GM20431 (cell line): ENCODE data around the gene PEX14.

Source experiments
- in situ Hi-C: fragments of 300-500 bp; cut with MseI, MboI; formaldehyde crosslinking; loops from one replicate; pipeline ENCODE4 v1.15.0; 2020; ENCODE audit warnings: low sequenced_read_pairs; ENCODE audit not compliant: unreplicated experiment

Gene PEX14

DNA sequence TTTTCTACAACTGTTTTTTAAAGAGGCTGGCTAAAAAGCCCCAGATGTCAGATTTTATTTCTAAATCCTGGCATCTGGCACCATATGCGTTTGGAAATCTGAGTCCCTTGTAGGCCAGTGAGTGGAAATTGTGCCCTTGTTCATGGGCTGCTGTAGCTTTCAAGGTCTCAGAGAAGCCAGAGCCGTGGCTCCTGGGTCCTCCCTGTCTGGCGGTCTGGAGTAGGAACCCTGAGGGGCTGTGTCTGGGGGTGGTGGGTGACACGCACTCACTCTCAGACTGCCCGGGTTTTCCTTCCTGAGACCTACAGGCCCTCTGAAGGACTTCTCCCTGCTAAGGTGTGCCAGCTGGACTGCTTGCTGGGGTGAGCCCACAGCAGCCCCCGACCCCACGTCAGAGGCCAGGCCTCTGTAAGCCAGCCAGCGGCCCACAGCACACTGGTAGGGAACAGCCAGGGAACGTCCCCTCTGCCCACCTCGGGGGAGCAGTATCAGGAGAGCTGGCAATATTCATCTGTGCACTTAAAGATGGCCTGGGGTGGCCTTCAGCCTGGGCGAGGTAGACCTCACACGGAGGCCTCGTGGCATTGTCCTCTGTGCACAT lies 151.5 kb downstream of the PEX14 start:
- in situ Hi-C loops, result no loop called here

DNA sequence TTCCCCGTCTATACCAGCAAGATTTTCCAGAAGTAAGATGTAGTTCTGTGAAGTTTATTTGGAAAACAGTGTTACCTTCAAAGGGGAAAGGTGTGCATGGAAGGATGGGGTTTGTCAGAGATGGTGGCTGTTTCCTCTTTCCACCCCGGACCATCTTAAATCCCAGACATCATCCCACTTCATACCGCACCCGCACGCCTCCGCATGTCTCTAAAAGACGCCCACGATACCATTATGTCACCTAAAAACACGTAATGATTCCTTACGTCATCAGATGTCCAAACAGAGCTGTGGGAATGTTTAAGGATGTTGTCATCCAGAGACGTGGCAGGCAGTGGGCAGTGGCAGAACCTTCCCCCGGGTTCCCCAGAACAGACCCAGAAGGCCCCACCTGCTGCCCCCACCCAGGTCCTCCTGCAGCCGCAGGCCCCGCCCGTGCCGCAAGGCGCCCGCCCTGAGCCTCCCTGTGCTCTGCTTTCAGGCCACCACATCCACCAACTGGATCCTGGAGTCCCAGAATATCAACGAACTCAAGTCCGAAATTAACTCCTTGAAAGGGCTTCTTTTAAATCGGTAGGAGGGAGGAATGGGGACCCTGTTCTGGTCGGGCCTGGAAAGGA lies 152.2 kb downstream of the PEX14 start:
- in situ Hi-C loops, result no loop called here

GRCh38 chr1:10628685-10629084 lies 153.9 kb downstream of the PEX14 start:
- in situ Hi-C loops, result no loop called here

DNA sequence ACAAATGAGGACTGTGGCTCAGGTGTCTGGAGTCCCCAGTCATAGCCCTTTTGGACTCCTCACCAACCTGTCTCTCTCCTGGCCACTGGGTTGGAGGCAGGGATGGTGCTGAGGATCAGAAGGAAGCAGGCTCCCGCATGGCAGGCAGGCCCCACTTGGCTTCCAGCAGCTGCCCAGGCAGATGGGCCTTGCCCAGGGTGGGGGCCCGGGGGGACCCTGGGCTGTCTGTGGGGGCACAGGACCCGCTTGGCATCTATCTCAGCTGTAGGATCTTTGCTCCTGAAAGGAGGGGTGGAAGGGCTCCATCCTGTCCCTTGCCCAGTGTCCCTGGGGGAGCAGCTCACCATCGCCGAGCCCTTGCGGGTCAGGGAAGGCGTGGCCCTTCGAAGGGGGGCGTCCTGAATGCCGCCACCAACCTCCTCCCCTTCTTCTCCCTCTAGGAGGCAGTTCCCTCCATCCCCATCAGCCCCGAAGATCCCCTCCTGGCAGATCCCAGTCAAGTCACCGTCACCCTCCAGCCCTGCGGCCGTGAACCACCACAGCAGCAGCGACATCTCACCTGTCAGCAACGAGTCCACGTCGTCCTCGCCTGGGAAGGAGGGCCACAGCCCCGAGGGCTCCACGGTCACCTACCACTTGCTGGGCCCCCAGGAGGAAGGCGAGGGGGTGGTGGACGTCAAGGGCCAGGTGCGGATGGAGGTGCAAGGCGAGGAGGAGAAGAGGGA lies 154.5 kb downstream of the PEX14 start:
- in situ Hi-C loops, result no loop called here

DNA sequence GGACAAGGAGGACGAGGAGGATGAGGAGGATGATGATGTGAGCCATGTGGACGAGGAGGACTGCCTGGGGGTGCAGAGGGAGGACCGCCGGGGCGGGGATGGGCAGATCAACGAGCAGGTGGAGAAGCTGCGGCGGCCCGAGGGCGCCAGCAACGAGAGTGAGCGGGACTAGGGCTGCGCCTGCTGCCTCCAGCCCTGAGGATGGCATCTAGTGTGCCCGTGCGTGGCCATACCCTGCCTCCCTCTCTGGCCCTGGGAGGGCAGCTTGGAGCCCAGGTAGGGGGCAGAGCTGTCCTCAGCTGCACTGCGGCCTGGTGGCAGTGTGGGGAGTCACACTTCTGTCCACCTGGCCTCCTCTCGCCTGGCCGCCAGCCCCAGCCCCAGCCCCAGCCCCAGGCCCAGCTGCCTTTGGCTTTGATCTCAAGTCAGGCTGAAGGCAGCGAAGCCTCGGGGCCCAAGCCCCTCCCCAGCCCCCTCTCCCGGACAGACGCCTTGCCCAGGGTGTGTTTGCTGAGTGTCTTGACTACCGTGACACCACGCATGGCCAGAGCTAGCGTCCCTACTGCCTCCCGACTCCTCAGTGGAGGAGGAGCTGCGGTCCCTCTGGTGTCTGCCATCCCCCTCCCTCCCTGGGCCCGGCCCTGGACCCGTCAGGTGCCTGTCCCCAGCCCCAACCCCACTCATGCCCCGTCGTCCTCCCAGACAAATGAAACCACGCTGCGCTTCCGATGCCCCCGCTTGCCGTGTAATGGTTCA lies 155.2 kb downstream of the PEX14 start:
- in situ Hi-C loops, result no loop called here

GRCh38 chr1:10630661-10631120 lies 155.9 kb downstream of the PEX14 start:
- in situ Hi-C loops, result no loop called here

DNA sequence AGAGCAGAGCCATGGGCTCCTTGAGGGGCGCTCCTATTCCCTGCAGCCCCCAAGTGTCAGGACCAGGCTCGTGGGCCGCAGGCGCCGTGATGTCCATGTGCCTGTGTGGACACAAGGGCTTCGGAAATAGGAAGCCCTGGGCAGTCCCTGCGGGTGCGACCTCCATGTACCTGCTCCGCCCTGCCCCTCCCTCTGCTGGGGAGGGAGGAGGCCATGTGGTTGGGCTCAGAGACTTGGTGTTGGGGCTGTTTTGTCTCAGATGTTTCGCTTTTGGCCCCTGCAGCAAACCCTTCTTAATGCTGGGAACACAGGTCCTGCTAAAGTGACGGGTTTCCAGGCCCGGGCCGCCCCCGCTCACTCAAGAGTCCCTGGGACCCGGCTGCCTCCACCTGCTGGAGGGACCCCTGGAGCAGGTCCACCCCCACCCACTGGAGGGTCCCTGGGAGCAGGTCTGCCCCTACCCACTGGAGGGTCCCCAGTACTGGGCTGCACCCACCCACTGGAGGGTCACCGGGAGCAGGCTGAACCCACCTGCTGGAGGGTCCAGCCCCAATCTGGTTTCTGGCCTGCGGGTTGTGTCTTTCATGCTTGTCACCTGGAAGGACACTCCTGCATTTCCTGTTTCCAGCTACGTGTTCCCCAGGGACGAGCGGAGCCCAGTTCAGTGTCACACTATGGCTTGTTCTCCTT lies 156.5 kb downstream of the PEX14 start:
- in situ Hi-C loops, result no loop called here

DNA sequence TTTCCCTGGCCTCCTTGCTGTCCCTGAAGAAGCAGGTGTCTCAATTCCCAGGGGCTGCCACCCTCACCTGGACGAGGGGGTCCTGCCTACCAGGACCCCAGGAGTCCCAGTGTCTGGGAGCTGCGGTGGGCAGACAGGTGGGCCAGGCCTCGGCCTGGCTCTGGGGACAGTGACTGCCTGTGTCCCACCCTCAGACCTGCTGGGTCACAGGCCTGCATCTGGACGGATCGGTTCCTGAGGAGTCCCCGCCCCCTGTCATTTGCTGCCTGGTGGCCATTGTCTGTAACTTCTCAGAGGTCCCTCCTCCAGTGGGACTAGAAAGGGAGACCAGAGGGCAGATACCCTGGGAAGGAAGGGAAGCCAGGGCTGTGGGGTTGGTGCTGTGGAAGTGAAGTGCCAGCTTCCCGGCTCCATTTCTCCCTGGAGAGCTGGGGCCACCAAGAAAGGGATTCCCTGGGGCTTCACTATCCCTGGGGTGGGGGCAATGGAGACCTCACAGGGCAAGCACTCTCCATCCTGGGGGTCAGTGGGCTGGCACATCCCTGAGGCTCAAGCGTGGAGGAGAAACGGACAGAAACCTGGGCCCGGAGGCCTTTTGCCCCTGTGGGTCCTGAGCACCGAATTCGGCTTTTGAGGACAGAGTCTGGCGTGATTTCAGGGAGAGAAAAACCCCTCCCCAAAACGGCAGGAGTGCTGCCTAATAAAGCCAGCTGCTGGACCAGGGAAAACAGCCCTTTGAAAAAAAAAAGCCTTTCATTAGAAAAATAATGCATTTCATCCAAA lies 157.3 kb downstream of the PEX14 start:
- in situ Hi-C loops, result no loop called here

DNA sequence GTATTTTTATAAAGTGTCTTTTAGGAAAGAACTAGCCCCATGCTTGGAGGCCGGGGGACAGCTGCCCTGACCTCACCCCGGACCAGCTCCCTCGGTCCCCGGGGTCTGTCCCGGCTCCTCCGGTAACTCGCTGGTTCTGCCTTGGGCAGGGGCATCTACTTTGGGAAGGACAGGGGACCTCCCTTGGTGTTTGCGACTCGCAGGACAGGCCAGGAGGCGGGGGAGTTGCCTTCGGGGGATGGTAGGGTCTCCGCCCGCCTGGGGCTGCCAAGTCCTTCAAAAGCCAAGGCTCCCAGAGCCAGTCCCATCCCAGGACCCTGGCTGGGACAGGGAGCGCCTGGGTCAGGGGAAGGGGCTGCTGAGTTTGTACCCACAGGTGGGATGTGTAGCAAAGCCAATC lies 157.9 kb downstream of the PEX14 start:
- in situ Hi-C loops, result no loop called here

DNA sequence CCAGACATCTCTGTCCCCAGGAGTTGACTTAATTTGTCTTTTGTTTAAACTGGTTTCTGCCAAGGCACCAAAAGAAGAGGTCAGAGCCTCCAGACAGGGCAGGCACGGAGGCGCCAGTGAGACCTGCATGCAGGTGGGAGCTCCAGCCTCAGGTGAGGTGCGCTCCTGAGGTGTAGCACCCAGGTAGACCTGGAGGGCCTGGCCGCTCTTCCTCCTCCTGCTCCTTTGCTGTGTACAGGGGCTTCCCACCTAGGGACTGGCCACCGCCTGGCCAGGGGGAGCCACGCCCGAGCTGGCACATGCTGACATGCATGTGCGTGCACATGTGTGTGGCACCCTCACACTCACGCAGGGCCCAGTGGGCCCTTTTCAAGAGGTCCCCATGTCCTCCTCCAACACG lies 158.7 kb downstream of the PEX14 start:
- in situ Hi-C loops, result no loop called here

GRCh38 chr1:10634075-10634427 lies 159.3 kb downstream of the PEX14 start:
- in situ Hi-C loops, result no loop called here

- in situ Hi-C loops, result no loop called here
Observed at GRCh38 chr1:10634428-10635084, 159.8 kb downstream of the PEX14 start.

- in situ Hi-C loops, result no loop called here
Observed at GRCh38 chr1:10635085-10635896, 160.5 kb downstream of the PEX14 start.

- in situ Hi-C loops, result no loop called here
Observed at GRCh38 chr1:10635992-10636391, 161.2 kb downstream of the PEX14 start.

- in situ Hi-C loops, result no loop called here
Observed at GRCh38 chr1:10637400-10637799, 162.7 kb downstream of the PEX14 start.

DNA sequence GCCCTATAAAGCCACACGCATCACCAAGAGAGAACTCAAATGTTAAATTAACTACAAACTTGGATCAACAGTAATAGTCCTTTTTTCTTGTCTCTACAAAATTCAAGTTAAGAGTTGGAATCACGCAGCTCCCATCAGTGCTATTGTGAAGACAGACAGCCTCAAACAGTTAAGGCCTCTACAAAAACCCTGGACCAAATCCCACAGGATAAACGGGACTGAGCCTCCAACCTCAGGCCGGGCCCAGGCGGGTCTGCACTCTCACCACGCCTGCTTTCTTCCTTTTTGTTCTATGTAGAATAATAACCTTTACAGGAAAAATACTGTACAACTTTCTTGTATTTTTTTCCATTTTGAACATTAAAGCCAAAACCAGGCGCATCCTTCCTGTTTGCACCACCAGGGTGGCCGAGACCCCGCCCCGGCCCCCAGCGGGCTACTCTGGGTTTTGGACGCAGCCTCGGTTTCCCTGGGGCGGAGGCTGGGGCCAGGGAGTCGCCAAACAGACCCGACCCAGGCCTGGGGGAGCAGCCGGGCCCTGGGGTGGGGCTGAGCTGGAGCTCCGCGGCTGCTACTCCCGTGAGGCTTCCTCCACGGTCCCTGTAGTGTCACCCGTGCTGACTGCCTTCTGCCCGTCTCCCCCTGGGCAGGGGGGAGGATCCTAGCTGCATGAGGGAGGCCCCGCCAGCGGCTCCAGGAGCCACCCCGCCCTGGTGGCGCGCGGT lies 163.2 kb downstream of the PEX14 start:
- in situ Hi-C loops, result no loop called here

DNA sequence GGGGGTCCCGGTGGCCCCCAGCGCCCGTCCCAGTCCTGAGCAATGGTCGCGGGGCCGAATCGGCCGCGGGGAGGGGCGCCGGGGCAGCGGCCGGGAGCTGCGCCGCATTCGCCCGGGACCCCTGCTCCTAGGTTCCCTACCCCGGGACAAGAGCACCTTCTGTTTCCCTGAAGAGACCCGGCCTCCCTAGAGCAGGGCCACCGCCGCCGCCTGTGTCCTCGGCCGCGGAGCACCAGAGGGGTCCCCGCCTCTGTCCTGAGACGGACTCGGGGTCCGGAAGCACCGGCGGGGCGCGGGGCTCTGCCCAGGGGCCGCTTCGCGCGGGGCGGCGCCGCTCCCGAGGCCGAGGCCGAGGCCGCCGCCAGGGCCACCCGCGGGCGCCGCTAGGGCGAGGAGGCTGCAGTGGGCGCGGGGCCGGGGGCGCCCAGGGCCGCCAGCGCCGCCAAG lies 163.8 kb downstream of the PEX14 start:
- in situ Hi-C loops, result no loop called here
